Ishikawa (cell line): ENCODE results near the gene BTBD1.

Experiments
- CEBPB ChIP-seq: IDR thresholded peaks from 2 replicates; pipeline ENCODE4 v1.6.1; 2012
- CREB1 ChIP-seq: IDR thresholded peaks from 2 replicates; pipeline ENCODE4 v1.6.1; 2012; ENCODE audit warnings: low read depth
- EP300 ChIP-seq: IDR thresholded peaks from 2 replicates; pipeline ENCODE4 v1.6.1; 2012; ENCODE audit warnings: borderline replicate concordance
- YY1 ChIP-seq: IDR thresholded peaks from 2 replicates; pipeline ENCODE4 v1.6.1; 2012; ENCODE audit warnings: low read depth
- TF ChIP-seq, protein P1 (sequence below): IDR thresholded peaks from 2 replicates; pipeline ENCODE4 v1.6.1; 2012
- TF ChIP-seq, protein P2 (sequence below): IDR thresholded peaks from 2 replicates; pipeline ENCODE4 v1.6.1; 2012; ENCODE audit warnings: low read depth, mild to moderate bottlenecking

GRCh38 chr15:83077491-83078230 is 10.6 kb upstream of the BTBD1 start:
- TF ChIP-seq, protein P1, sequence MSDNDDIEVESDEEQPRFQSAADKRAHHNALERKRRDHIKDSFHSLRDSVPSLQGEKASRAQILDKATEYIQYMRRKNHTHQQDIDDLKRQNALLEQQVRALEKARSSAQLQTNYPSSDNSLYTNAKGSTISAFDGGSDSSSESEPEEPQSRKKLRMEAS: no peak
- TF ChIP-seq CREB1 (no peak), CEBPB (no peak), YY1 (no peak), EP300 (no peak)
- TF ChIP-seq, protein P2, sequence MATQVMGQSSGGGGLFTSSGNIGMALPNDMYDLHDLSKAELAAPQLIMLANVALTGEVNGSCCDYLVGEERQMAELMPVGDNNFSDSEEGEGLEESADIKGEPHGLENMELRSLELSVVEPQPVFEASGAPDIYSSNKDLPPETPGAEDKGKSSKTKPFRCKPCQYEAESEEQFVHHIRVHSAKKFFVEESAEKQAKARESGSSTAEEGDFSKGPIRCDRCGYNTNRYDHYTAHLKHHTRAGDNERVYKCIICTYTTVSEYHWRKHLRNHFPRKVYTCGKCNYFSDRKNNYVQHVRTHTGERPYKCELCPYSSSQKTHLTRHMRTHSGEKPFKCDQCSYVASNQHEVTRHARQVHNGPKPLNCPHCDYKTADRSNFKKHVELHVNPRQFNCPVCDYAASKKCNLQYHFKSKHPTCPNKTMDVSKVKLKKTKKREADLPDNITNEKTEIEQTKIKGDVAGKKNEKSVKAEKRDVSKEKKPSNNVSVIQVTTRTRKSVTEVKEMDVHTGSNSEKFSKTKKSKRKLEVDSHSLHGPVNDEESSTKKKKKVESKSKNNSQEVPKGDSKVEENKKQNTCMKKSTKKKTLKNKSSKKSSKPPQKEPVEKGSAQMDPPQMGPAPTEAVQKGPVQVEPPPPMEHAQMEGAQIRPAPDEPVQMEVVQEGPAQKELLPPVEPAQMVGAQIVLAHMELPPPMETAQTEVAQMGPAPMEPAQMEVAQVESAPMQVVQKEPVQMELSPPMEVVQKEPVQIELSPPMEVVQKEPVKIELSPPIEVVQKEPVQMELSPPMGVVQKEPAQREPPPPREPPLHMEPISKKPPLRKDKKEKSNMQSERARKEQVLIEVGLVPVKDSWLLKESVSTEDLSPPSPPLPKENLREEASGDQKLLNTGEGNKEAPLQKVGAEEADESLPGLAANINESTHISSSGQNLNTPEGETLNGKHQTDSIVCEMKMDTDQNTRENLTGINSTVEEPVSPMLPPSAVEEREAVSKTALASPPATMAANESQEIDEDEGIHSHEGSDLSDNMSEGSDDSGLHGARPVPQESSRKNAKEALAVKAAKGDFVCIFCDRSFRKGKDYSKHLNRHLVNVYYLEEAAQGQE: no peak
